Measurements from ENCODE around the gene PRICKLE1. TPM values are rescaled to one million over a fixed set of nuclear protein-coding genes. Genes with fewer than 3 reads are reported as not detected.

Gene PRICKLE1
- total RNA-seq, 1 donor from 2014 or later = 18.8 TPM

DNA sequence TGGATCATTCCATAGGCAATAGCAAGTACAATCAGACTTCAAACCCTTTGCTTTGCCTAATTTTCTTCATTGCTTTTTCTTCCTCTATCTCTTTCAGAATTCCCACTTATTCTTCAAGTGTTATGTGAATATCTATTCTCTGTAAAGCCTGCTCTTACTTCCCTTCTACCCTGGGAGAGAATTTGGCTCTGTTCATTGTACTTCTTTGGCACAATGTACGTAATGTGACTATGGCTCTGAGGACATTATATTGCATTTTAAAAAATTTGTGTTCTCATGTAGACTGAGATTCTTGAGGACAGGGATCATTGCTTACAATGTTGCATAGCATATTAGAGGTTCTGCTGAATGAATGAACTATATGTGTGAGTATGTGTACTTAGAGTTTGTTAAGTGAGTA, 16.9 kb upstream of the PRICKLE1 start:
- Histone ChIP-seq H3K36me3 (no peaks in the 10 kb centered on the region), H3K27me3 (ENCODE audit: low read depth) (no peaks in the 10 kb centered on the region), H3K4me1 (no peaks in the 10 kb centered on the region), H3K4me3 (no peak overlapping the region), H3K9me3 (no peaks in the 10 kb centered on the region), H3K27ac (no peak overlapping the region)
- no peak for DNase-seq
- TF ChIP-seq, protein P1, sequence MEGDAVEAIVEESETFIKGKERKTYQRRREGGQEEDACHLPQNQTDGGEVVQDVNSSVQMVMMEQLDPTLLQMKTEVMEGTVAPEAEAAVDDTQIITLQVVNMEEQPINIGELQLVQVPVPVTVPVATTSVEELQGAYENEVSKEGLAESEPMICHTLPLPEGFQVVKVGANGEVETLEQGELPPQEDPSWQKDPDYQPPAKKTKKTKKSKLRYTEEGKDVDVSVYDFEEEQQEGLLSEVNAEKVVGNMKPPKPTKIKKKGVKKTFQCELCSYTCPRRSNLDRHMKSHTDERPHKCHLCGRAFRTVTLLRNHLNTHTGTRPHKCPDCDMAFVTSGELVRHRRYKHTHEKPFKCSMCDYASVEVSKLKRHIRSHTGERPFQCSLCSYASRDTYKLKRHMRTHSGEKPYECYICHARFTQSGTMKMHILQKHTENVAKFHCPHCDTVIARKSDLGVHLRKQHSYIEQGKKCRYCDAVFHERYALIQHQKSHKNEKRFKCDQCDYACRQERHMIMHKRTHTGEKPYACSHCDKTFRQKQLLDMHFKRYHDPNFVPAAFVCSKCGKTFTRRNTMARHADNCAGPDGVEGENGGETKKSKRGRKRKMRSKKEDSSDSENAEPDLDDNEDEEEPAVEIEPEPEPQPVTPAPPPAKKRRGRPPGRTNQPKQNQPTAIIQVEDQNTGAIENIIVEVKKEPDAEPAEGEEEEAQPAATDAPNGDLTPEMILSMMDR (IDR thresholded peaks at IDR 0.05) = no peak
- ATAC-seq = no peak
- intact Hi-C loops (cut with DNase I) = no loop called here

DNA sequence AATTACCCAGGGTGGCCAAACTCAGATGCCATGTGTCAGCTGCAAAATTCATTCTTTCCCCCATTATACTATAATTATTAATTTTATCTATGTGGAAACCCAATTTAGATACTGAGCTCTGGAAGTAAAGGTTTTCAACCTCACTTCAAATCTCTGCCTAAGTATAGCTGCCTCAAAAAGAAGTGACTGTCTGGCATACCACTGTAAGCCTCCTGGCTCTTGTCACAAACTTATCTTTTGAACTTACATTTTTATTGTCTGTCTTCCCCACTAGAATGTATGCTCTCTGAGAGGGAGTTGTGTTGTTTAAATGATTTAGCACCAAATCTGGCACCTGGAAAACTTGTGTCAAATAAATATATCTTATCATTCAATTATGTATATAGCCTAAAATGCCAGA, 16.1 kb upstream of the PRICKLE1 start:
- Histone ChIP-seq H3K4me1 (no peaks in the 10 kb centered on the region), H3K27ac (no peak overlapping the region), H3K36me3 (no peaks in the 10 kb centered on the region), H3K27me3 (ENCODE audit: low read depth) (no peaks in the 10 kb centered on the region), H3K4me3 (no peak overlapping the region), H3K9me3 (no peaks in the 10 kb centered on the region)
- DNase-seq (no peak), ATAC-seq (no peak)
- intact Hi-C loops (cut with DNase I) = no loop called here
- TF ChIP-seq, protein P1 (IDR thresholded peaks at IDR 0.05) = no peak

DNA sequence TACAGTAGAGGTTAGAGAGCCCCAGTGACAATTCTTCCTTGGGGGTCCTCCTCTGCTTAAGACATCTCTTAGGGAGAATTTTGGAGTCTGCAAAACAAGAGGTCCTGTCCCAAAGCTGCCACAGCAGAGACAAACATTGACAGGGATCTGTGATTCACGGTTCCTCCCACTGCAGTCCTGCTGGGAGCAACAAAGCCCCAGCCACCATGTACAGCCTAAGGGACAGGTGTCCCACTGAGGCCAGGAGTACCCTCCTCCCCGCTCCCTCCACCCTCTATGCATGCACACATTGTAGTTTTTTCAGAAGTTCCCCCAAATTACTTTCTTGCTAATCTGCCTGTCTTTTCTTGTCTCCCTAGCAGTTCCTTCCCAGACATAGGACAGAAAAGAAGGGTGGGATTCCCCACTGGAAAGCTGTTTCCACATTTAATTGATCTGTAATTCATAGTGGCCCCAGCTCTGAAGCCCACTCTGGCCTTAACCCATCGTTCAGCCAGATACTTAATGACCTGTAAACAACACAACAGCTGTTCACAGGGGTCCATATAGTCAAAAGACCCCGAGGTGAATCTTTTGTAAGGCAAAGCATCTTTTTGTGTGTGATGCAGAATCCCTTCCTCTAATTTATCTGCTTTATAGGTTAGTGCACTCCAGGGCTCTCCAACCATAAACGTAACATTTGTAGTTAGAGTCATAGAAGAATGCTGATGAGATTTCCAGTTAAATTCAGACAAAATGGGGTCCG, 13.9 kb upstream of the PRICKLE1 start:
- DNase-seq (no peak), ATAC-seq (no peak)
- TF ChIP-seq, protein P1 (IDR thresholded peaks at IDR 0.05) = no peak
- H3K4me3 ChIP-seq = no peak overlapping the region
- no peaks in the 10 kb centered on the region for H3K36me3 ChIP-seq
- intact Hi-C loops (cut with DNase I) = no loop called here
- no peaks in the 10 kb centered on the region for H3K27me3 ChIP-seq (ENCODE audit: low read depth)
- no peaks in the 10 kb centered on the region for H3K4me1 ChIP-seq
- no peak overlapping the region for H3K27ac ChIP-seq
- no peaks in the 10 kb centered on the region for H3K9me3 ChIP-seq

GRCh38 chr12:42593874-42594273, 4.3 kb upstream of the PRICKLE1 start:
- DNase-seq (no peak), ATAC-seq (no peak)
- no peaks in the 10 kb centered on the region for H3K36me3 ChIP-seq
- H3K9me3 ChIP-seq = no peaks in the 10 kb centered on the region
- H3K4me3 ChIP-seq = no peak overlapping the region
- TF ChIP-seq, protein P1 (IDR thresholded peaks at IDR 0.05) = no peak
- intact Hi-C loops (cut with DNase I) = no loop called here
- no peak overlapping the region for H3K27ac ChIP-seq
- peaks cover 3% of the 10 kb centered on the region for H3K27me3 ChIP-seq (ENCODE audit: low read depth)
- H3K4me1 ChIP-seq = peaks cover 8% of the 10 kb centered on the region

DNA sequence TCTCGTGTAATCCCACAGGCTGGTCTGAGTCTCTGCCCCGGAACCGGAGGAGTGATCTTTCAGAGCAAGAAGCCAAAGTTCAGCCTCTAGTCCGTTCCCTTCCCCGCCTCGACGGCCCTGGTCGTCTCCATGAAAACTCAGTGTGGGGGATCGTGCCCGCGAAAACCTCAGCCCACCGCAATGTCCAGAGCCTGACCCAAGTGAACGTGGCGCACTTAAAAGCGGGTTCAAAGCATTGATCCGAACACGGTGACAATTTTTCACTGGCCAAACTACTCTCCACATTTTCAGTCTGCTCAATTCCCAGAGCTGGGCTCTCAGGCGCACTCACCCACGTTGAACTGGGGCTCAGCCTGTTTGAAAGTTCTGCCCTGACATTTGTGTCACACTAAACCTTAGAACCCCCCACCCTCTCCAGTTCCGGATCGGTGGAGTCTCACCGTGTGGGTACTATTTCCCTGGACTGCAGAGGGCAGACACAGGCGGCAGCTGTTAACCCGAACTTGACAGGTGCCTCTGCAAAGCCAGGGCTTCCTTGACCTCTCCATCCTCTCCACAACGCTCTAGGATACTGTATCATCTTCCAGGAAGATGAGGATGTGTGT, 886 bp upstream of the PRICKLE1 start:
- Histone ChIP-seq H3K4me3 (peak overlapping the region; percentile 82), H3K9me3 (no peaks in the 10 kb centered on the region), H3K27ac (peak overlapping the region; percentile 41), H3K27me3 (ENCODE audit: low read depth) (peaks cover 3% of the 10 kb centered on the region), H3K36me3 (no peaks in the 10 kb centered on the region), H3K4me1 (peaks cover 21% of the 10 kb centered on the region)
- ATAC-seq (peak; percentile 25 to 61), DNase-seq (peak; percentile 50)
- TF ChIP-seq, protein P1 (IDR thresholded peaks at IDR 0.05) = no peak
- intact Hi-C loops (cut with DNase I) = no loop called here

Data from lower lobe of right lung (tissue), 2 donors.